HG03442 (cell line): ENCODE measurements around the gene AKAP12.

Experiments
- ATAC-seq: cut with Tn5 transposase; IDR thresholded peaks from one replicate; pipeline ENCODE4 v1.9.1; 2021; ENCODE audit warnings: mild to moderate bottlenecking, moderate library complexity; ENCODE audit not compliant: unreplicated experiment

The AKAP12 gene

DNA sequence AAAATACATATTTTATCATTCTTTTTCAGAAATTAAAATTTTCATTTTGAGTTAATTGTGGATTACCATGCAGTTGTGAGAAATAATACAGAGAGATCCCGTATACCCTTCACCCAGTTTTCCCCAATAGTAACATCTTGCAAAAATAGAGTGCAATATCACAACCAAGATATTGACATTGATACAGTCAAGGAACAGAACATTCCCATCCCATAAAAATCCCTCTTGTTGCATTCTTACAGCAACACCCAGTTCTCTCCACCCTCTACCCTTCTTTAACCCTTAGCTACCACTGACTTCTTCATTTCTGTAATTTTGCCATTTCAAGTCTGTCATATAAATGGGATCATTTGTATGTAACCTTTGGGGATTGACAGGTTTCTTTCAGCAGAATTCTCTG is 6.9 kb upstream of the AKAP12 start:
- no peak for ATAC-seq

DNA sequence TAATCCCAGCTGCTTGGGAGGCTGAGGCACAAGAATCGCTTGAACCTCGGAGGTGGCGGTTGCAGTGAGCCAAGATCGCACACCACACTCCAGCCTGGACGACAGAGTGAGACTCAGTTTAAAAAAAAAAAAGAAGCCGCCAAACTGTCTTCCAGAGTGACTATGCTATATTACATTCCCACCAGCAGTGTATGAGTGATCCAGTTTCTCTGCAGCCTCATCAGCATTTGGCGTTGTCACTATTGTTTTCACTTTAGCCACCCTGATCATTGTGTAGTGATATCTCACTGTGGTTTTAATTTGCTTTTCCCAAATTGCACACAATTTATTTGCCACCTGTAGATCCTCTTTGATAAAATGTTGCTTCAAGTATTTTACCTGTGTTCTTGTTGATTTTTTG is 6.0 kb upstream of the AKAP12 start:
- ATAC-seq: no peak

DNA sequence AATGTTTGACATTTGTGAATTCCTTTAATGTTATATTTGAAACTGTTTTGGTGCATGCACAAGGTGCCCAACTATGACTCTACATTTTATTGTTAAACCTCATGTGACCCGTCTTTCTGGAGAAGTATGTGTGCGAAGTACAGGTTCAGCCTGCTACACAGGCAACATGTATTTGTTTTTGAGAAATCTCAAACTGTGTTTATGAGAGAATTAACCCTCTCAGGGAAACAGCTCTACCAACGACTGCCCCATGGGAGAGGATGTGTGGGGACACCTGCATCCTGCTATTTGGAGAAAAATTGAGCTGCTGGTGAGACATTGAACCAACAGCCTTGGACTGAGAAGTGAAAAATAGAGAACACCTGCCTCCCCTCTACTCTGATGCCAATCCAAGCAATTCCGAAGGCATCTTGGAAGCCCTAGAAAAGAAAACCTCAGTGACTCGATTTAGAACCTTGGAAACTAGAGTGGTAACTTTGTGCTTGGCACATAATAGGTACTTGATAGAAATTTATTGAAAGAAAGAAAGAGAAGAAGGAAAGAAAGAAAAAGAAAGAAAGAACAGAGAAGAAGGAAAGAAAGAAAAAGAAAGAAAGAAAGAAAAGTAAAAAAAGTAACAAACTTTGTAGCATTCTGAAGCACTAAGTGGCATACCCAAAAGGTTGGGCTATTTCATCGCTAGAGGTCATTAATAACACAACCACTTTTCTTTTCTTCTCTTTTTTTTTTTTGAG is 2.9 kb upstream of the AKAP12 start:
- no peak for ATAC-seq

DNA sequence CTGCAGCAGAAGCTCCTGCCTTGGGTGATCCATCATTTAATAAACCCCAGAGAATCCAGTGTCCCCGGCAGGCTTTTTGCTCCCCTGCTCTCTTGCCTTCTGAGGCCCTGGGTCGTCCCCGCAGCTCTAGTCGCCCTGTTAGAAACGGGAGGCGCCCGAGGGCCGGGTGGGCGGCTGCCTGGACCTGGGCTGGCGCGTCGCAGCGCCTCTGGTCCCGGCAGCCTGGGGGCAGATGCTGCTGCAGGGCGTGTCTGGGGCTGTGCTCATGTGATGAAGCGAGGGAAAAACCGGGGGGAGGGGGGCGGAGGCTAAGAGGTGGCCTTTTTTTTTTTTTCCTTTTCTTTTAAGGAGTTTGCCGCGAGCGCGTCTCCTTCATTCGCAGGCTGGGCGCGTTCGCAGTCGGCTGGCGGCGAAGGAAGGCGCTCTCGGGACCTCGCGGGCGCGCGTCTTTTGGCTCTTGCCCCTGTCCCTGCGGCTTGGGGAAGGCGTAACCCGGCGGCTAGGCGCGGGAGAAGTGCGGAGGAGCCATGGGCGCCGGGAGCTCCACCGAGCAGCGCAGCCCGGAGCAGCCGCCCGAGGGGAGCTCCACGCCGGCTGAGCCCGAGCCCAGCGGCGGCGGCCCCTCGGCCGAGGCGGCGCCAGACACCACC is 394 bp downstream of the AKAP12 start:
- peak; percentile 57 for ATAC-seq

DNA sequence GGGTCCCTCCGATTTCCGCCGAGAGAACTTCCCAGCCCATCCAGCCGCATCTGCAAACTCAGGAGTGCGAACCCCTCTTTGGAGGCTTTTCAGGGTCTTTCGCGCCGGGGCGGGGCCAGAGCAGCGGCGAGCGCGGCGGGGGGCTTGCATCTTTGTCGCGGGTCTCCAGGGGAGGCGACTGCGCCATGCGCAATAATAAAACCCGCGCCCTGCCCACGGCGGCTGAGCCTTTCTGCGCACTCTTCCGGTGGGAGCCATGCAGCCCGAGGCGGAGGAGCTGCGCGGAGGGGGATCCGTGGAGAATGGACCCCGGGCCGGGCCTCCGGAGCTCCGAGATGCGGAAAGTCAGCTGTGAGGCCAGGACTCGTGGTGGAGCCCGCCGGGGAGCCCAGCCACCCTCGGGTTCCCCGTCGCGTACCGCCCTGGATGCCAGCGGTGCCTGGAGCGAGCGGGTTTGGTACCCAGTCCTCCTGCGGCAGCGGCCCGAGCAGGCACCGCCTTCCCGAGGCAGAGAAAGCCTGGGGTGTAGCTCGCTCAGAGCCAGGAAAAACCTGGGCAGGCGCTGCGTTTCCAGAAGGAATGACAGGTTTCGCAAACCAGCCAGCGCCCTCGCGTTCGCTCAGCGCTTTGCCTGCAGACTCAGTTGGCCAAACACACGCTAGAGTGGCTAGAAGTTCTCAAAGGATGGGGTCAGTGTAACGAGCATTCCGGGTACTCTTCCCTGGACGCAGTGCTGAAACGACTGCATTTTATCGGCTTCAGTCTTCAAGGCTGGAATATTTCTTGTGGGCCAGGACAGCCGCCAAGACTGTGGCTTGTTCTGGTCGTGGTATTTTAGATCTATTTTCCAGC is 1.2 kb downstream of the AKAP12 start:
- ATAC-seq: no peak

DNA sequence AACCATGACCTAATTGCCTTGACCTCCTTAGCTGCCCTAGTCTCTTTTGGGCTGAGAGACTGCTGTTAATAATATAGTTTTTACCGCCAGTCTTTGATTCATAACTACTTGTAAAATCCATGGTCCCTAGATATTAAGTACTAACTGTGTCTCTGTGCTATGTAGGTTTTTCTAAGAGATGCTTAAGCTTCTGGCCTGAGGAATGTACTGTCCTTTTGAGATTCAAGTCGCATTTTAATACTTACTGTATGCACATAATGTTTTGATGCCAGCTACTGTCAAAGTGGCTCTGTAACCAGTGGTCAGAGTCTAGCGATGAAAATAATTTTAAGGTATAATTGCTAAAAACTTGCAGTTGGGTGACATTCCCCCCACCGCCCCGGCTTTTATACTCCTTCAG is 2.1 kb downstream of the AKAP12 start:
- ATAC-seq: no peak

DNA sequence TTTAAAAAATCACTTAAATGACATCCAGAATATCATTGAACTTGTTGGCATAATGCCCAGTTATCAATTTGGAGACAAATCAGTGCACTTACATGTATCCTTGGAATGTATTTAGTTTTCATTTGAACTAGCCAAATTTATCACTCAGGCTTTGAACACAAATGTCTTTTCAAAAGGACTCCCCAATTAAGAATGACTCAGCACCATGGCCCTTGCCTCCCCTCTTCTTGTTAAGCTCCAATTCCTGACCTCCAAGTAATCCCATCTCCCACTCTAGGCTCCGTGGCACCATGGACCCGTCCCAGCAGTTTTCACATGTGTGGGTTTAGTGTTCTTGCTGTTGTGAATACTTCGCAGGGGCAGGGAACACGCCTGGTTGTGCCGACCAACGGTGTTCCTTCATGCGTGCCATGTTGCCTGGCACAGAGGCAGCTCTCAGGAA is 2.7 kb downstream of the AKAP12 start:
- no peak for ATAC-seq

DNA sequence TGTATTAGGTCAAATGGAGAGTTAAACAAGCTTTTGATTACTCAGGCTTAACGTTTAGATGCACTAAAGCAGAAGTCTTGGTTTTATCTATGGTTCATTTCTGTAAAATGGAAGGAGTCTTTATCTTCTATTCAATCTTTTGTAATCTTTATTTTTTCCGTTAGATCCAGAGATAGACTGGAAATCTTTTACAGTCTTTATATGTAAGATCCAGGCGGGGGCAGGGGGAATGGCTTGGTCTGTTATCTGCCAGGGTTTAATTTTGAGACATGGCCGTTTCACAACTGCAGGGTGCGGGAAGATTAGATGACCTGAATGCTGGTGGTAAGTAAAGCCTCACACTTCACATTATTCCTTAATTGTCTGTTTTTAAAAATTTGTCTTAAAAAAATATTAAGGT is 3.7 kb downstream of the AKAP12 start:
- no peak for ATAC-seq

DNA sequence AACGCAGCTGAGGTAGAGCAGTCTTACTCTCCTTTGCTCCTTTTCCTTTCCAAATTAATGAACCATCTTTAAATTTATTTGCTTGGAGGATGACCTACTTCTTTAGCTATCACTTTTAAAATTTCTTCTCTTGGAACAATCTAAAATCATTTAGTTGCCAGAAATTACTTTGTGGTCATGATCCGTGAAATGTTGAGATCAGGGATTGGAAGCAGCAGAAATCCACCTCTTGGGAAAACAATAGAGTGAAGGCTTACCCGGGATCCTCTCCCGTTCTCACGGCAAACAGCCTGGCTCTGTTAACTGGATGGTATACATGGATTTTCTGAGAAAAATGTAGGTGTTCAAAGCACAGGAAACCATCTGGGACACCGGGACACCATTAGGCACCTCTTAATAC is 7.7 kb downstream of the AKAP12 start:
- no peak for ATAC-seq

DNA sequence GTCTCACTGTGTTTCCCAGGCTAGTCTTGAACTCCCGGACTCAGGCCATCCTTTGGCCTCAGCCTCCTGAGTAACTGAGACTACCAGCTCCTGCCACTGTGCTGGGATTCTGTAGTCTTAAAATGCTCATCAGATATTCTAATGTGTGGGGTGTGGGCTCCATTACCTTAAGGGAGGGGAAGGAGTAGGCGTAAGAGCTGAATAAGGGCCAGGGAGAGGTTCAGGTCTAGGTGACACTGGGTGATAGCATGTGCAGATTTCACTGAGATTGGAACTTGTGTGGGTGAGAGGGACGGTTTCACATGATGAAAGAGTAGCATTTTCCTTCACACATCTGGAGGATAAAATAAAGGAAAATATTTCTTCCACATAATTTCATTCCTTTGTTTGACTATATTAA is 8.5 kb downstream of the AKAP12 start:
- no peak for ATAC-seq

DNA sequence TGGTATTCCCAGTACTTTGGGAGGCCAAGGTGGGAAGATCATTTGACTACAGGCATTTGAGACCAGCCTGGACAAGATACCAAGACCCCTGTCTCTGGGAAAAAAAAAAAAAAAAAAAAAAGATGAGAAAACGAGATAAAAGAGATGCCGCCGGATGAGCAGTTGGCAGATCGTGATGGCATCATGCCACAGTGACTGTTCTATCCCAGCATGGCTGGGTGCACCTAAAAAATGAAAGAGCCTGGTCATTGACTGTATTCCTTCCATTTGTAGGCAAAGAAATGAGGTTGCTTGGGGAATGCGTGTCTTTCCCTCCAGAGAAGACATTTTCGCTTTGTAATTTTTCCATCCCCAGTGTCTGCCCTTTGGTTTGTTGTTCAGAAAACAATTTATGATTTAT is 12.9 kb downstream of the AKAP12 start:
- no peak for ATAC-seq

DNA sequence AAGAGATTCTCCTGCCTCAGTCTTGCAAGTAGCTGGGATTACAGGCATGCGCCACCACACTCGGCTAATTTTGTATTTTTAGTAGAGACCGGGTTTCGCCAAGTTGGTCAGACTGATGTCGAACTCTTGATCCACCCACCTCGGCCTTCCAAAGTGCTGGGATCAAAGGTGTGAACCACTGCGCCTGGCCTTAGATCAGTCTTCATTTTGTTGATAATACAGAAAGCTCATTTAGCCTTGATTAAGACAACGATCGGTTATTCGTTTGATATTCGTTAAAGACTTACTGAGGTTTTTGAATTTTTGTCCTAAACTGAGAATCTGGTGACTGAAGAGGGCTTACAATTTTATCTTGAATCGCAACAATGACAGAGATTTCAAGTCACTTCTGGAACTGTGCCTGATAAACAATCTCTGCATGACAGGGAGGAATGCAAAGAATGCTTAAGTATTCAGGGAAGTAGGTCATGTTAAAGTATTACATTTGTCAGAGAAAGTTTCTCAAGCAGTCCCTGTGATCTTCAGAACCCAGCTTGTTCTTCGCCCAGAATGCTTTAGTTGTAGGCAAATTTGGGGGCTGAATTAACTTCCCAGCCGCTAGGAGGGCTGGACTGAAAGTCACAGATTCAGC is 14.8 kb downstream of the AKAP12 start:
- no peak for ATAC-seq

DNA sequence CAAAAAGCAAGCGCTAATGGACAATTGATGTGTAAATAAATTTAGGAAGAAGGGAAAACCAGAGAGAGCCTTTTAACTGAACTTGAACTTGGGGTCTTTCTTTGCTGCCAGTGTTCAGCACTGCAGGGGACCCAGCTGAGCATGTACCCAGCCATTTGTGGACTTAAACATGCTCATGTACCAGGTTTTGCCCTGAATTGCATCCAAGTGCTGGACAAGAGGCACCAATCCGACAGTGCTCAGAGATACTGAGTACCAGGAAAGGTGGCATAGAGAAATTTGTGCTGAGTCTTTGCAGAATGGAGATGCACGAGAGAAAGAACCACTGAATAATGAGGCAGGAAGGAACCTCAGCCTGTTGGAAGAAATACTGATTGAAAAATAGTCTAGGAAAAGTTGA is 16.0 kb downstream of the AKAP12 start:
- no peak for ATAC-seq

DNA sequence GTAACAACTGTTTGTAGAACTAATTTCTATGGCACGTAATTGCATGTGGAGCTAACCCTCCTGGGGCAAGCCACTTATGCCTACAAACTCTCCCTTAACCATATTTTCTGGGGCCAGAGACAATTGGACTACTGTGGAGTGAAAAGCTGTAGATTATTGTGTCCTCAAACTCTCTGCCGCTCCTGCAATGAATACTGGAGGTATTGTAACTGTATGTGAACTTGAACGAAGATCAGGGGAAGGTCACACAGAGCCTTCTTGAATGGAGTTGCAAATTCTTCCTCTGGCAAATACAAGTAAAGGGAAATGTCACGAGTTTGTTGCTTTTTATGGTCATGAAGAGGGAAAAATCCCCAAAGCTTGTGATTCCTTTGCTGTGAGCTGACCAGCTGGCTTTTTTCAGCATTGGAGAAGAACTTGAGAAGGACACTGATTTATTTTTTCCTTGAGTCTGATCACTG is 18.2 kb downstream of the AKAP12 start:
- ATAC-seq: no peak

DNA sequence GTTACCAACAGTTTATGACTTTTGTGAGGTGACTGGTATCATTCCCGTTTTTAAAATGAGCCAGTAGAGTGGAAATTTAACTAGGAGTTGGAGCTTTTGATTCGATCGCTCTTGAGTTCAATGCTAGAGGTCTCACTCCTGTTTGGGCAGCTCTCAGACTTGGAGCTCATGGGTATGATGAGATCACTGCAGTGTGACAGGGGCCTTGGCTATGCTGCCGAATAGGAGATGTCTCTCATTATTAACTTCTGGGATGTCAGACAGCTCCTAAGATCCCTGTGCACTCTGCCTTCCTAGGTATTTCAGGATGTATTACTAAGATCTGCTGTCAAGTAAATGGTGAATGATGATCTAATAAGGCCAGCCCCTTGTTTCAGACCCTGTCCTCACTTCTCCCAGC is 20.4 kb downstream of the AKAP12 start:
- no peak for ATAC-seq

DNA sequence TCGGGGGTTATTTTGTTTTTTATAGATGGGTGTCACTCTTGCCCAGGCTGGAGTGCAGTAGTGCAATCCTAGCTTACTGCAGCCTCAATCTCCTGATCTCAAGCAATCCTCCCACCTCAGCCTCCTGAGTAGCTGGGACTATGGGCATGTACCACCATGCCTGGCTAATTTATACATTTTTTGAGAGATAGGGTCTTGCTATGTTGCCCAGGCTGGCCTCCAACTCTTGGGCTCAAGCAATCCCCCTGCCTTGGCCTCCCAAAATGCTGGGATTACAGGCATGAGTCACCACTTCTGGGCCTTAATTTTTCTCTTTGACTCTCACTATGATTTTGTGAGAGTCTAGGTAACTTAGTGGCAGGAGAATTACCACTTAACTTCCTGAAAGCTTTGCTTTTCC is 23.3 kb downstream of the AKAP12 start:
- ATAC-seq: no peak

DNA sequence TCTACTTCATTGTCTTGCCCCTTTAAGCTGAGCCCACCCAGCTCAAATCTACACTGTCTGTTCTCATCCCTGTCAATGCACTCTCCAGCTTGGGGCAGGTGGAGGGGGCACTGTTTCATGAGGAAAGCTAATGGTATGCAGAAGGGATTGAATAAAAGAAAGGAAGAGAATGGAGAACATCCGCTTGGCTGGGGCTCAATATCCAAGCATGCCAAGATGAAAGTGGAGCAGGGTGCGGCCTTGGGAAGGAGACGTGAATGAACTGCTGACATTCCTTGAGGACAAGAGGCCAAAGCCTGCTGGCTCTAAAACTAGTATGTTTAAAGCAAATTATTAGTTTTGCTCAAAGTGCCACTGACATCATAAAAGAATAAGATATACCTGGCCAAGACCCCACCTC is 24.2 kb downstream of the AKAP12 start:
- ATAC-seq: no peak

DNA sequence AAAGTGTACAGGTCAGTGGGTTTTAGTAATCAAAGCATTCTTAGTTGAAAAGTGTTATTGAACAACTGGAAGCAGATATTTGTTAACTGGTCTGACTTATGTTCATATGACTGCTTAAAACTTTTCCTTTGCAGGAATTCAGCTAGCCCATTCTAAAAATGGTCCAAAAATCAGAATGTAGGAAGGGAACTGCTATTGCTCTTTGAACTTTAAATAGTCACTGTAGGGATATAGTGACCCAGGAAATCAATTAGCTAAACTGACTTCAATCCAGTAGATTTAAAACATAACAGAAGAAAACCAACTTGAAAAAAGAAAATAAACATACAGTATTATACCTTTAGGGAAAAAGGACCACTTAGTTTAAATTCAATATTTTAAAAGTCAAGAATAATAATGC is 25.5 kb downstream of the AKAP12 start:
- ATAC-seq: no peak

DNA sequence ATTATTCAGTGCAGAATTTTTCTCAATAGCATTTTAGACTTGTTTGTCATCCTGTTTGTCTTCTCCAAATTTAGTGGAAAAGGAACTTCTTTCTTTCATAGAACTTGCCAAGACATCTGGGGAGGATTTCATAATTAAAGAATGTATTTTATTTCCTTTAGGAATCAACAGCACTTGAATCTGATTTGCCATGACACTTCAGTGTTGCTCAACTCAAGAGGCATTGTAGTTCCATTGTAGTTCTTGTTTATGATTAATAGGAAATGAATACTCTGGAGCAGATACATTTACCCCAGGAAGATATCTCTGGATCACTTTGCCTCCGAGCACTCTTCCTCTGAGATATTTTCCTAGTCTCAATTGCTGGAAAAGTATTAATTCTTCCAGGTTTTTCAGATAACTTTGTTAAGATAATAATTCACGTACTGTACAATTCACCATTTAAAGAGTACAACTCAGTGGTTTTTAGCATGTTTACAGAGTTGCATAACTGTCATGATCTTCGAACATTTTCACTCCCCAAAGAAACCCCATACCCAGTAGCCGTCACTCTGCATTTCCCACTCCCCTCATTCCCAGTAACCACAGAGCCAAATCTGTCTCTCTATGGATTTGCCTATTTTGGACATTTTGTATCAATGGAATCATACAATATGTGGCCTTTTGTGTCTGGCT is 29.7 kb downstream of the AKAP12 start:
- ATAC-seq: no peak

DNA sequence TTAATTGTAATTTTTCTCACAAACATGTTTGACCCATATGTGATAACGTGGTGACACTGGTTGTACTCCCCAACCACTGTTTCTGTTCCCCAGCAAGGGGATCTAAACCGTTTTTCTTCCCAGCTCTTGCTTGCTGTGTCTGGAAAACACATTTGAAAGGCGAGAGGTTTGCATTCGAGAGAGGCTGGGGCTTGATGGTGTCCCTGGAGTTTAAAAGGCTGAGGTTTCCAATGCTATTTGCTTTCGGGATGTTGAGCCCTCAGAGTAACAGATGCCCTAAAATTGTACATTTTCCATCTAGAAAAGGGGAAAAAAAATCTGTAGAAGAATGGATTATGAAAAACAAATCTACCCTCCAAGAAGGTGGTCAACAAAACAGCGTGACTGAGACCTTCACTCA is 35.4 kb downstream of the AKAP12 start:
- no peak for ATAC-seq

DNA sequence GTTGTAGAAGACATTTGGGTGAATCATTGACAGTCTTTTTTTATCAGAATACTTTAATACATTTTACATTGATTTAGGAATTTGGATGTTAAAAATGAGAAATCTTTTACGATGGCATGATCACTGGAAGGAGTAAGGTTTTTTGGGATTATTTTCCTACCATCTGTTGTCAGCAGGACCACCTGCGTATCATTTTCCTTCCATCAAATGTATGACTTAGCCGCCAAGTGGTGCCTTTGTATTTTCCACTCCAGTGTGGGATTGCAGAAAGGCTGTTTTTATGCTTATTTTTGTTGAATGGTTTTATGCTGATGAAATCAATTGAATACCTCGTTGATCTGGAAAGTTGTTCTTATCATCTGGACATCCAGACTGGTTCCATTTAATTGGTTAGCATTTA is 35.8 kb downstream of the AKAP12 start:
- ATAC-seq: no peak
